K562 (cell line): ENCODE measurements around the gene CNTF. TPM values are rescaled to one million over a fixed set of nuclear protein-coding genes. Genes with fewer than 3 reads are reported as not detected.

ENCODE experiments used
- CHD1 ChIP-seq: fragments of 200-600 bp; sonication (generic); IDR thresholded peaks from one replicate; pipeline ENCODE4 v1.6.1; 2012; ENCODE audit warnings: mild to moderate bottlenecking, moderate library complexity, low read length, inconsistent platforms
- E4F1 ChIP-seq: fragments of 250-450 bp; sonication (Bioruptor Pico); IDR thresholded peaks from 2 replicates; pipeline ENCODE4 v1.5.0; 2021; ENCODE audit warnings: mild to moderate bottlenecking, borderline replicate concordance
- HDAC6 ChIP-seq: IDR thresholded peaks from 2 replicates; pipeline ENCODE4 v1.6.1; 2012; ENCODE audit warnings: low read depth, mild to moderate bottlenecking, control low read depth, inconsistent platforms, low read length, moderate library complexity
- HNRNPH1 ChIP-seq: fragments of 200-400 bp; formaldehyde crosslinking; optimal IDR thresholded peaks from 2 replicates; pipeline ENCODE3; 2017; ENCODE audit warnings: low read depth, mild to moderate bottlenecking, low read length, moderate library complexity
- HNRNPUL1 ChIP-seq: fragments of 200-400 bp; formaldehyde crosslinking; IDR thresholded peaks from 2 replicates; pipeline ENCODE4 v1.6.1; 2017; ENCODE audit warnings: low read length
- NELFE ChIP-seq: IDR thresholded peaks from 2 replicates; pipeline ENCODE4 v1.6.1; 2011; ENCODE audit warnings: mild to moderate bottlenecking; ENCODE audit not compliant: insufficient read depth, insufficient read length
- NFIX ChIP-seq: fragments of 250-450 bp; sonication (Bioruptor Pico); IDR thresholded peaks from 2 replicates; pipeline ENCODE4 v1.4.0; 2020; ENCODE audit warnings: low read depth, mild to moderate bottlenecking, moderate library complexity
- SAFB2 ChIP-seq: fragments of 200-400 bp; formaldehyde crosslinking; IDR thresholded peaks from 2 replicates; pipeline ENCODE4 v1.6.1; 2018; ENCODE audit warnings: borderline replicate concordance, low read length, low read depth, moderate library complexity; ENCODE audit not compliant: severe bottlenecking
- SLC30A9 ChIP-seq: fragments of 250-450 bp; sonication (Bioruptor Pico); IDR thresholded peaks from 2 replicates; pipeline ENCODE4 v1.8.0; 2022; ENCODE audit warnings: mild to moderate bottlenecking, moderate library complexity
- SREBF2 ChIP-seq: sonication (generic); formaldehyde crosslinking; IDR thresholded peaks from 2 replicates; pipeline ENCODE4 v1.4.0; 2020; ENCODE audit warnings: mild to moderate bottlenecking, missing genetic modification reagents
- ZBTB8A ChIP-seq: fragments of 450-650 bp; IDR thresholded peaks from 2 replicates; pipeline ENCODE4 v1.6.1; 2018; ENCODE audit warnings: mild to moderate bottlenecking, moderate library complexity; ENCODE audit not compliant: partially characterized antibody
- ZC3H8 ChIP-seq: fragments of 450-650 bp; IDR thresholded peaks from 2 replicates; pipeline ENCODE4 v1.6.1; 2017
- ZNF445 ChIP-seq: fragments of 250-450 bp; sonication (Bioruptor Pico); IDR thresholded peaks from 2 replicates; pipeline ENCODE4 v1.4.0; 2020; ENCODE audit warnings: low read depth, mild to moderate bottlenecking, moderate library complexity
- ZNF589 ChIP-seq: fragments of 200-800 bp; sonication (Bioruptor generic); IDR thresholded peaks from 2 replicates; pipeline ENCODE4 v1.6.1; 2016; ENCODE audit warnings: low read depth, missing genetic modification characterization, missing compliant biosample characterization
- ZNF740 ChIP-seq, 3 experiments: fragments of 200-800 bp in 1 of 3; sonication (Bioruptor generic) in 1 of 3; sonication (generic) in 1 of 3; formaldehyde crosslinking in 1 of 3; IDR thresholded peaks; 2 replicates each; pipeline versions ENCODE4 v1.6.1 to v1.8.0; 2016 to 2022; ENCODE audit warnings: mild to moderate bottlenecking in 2 of 3, missing compliant biosample characterization in 2 of 3, missing genetic modification characterization in 2 of 3, missing genetic modification reagents in 1 of 3
- polyA plus RNA-seq, 8 experiments: library from polyadenylated mRNA; depleted of rRNA in 4 of 8; stranded (reverse) in 5 of 8; unstranded in 3 of 8; fragments of >200 nt; fragmentation: Nextera tagmentation in 2 of 8; fragmentation: Illumina TruSeq in 1 of 8; extraction: Ambion mirVana in 2 of 8; extraction: Trizol in 1 of 8; gene quantifications; 2 replicates each; pipeline versions ENCODE4 v1.2.1 to v1.2.3, GENCODE V29; 2011 to 2014; ENCODE audit warnings: inconsistent platforms in 1 of 8, missing spikeins in 1 of 8
- total RNA-seq, 7 experiments: library from RNA; depleted of rRNA in 6 of 7; stranded (reverse); fragments of >200 nt in 6 of 7; fragmentation: Illumina TruSeq in 2 of 7; extraction: Trizol in 2 of 7; gene quantifications; 2 replicates each; pipeline versions ENCODE4 v1.2.1 to v1.2.3, GENCODE V29; 2011 to 2021; ENCODE audit warnings: low replicate concordance in 1 of 7
- TF ChIP-seq, protein P1 (sequence below): sonication (generic); formaldehyde crosslinking; IDR thresholded peaks from 2 replicates; pipeline ENCODE4 v1.8.0; 2022; ENCODE audit warnings: missing genetic modification reagents, mild to moderate bottlenecking, moderate library complexity, borderline replicate concordance
- TF ChIP-seq, protein P2 (sequence below): IDR thresholded peaks from 2 replicates; pipeline ENCODE4 v1.6.1; 2014; ENCODE audit warnings: antibody characterized with exemption
- TF ChIP-seq, protein P3 (sequence below): sonication (generic); formaldehyde crosslinking; IDR thresholded peaks from 2 replicates; pipeline ENCODE4 v1.8.1; 2022; ENCODE audit warnings: missing genetic modification reagents
- TF ChIP-seq, protein P4 (sequence below), 2 experiments: fragments of 450-650 bp in 1 of 2; sonication (generic) in 1 of 2; formaldehyde crosslinking; conservative IDR thresholded peaks; 2 replicates each; pipeline versions ENCODE4 v1.4.0 to v1.8.1; 2020 to 2022; ENCODE audit warnings: mild to moderate bottlenecking in 1 of 2, missing genetic modification reagents in 1 of 2

CNTF gene
- total and polyA plus RNA-seq, 9 of the 15 experiments (the other 6 are each of a cell fraction or from before 2014, with no cell fraction given): 0.17 to 5.0 (median 2.3) TPM

DNA sequence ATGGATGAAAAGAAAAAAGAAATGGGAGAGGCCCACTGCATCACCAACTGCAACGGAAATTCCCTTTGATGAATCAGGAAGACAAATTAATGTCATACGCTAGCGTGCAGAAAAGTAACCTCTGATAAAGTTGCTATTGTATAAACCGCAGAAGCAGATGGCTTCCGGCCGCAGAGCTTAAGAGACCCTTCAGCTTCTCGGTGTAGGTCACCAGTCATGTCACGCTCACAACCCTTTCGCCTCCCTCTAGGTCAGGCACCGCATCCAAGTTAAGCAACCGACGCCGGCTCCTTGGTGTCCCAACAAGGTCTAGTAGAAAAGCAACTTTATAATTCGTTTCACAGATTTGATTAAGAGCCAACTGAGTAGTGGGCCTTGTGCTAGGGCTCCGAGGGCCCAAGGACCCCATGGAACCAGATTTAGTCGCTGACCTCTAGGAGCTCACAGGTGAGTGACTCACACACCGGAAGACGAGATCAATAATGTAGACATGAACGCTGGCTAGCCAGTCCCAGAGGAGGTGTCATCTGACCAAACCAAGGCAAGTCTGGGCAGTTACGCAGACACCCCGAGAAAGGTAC lies 44.8 kb upstream of the CNTF start (continued):
- TF ChIP-seq HDAC6 (no peak), E4F1 (CRISPR knock-in tag) (no peak), ZNF589 (CRISPR knock-in tag) (peak; percentile 86), ZNF445 (no peak), CHD1 (peak; percentile 78), SAFB2 (no peak), SLC30A9 (CRISPR knock-in tag) (no peak), ZC3H8 (no peak), NFIX (CRISPR knock-in tag) (no peak), HNRNPH1 (no peak), HNRNPUL1 (no peak), SREBF2 (no peak), ZBTB8A (no peak), ZNF740 (CRISPR knock-in tag; IDR thresholded peaks at IDR 0.05) (no peak), ZNF740 (tag; IDR thresholded peaks at IDR 0.05) (no peak), NELFE (no peak)
- TF ChIP-seq, protein P1, sequence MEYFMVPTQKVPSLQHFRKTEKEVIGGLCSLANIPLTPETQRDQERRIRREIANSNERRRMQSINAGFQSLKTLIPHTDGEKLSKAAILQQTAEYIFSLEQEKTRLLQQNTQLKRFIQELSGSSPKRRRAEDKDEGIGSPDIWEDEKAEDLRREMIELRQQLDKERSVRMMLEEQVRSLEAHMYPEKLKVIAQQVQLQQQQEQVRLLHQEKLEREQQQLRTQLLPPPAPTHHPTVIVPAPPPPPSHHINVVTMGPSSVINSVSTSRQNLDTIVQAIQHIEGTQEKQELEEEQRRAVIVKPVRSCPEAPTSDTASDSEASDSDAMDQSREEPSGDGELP (CRISPR knock-in tag): peak; percentile 30; the same call in 1 of the 2 replicates
- TF ChIP-seq, protein P2, sequence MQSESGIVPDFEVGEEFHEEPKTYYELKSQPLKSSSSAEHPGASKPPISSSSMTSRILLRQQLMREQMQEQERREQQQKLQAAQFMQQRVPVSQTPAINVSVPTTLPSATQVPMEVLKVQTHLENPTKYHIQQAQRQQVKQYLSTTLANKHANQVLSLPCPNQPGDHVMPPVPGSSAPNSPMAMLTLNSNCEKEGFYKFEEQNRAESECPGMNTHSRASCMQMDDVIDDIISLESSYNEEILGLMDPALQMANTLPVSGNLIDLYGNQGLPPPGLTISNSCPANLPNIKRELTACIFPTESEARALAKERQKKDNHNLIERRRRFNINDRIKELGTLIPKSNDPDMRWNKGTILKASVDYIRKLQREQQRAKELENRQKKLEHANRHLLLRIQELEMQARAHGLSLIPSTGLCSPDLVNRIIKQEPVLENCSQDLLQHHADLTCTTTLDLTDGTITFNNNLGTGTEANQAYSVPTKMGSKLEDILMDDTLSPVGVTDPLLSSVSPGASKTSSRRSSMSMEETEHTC: 0 out of 2 replicates have a peak, but pooled peaks have one; percentile 12
- TF ChIP-seq, protein P3, sequence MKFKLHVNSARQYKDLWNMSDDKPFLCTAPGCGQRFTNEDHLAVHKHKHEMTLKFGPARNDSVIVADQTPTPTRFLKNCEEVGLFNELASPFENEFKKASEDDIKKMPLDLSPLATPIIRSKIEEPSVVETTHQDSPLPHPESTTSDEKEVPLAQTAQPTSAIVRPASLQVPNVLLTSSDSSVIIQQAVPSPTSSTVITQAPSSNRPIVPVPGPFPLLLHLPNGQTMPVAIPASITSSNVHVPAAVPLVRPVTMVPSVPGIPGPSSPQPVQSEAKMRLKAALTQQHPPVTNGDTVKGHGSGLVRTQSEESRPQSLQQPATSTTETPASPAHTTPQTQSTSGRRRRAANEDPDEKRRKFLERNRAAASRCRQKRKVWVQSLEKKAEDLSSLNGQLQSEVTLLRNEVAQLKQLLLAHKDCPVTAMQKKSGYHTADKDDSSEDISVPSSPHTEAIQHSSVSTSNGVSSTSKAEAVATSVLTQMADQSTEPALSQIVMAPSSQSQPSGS (CRISPR knock-in tag): no peak
- TF ChIP-seq, protein P4, sequence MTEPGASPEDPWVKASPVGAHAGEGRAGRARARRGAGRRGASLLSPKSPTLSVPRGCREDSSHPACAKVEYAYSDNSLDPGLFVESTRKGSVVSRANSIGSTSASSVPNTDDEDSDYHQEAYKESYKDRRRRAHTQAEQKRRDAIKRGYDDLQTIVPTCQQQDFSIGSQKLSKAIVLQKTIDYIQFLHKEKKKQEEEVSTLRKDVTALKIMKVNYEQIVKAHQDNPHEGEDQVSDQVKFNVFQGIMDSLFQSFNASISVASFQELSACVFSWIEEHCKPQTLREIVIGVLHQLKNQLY (CRISPR knock-in tag; conservative IDR thresholded peaks at IDR 0.05): no peak
